ENCODE data around the gene HYI.

DNA sequence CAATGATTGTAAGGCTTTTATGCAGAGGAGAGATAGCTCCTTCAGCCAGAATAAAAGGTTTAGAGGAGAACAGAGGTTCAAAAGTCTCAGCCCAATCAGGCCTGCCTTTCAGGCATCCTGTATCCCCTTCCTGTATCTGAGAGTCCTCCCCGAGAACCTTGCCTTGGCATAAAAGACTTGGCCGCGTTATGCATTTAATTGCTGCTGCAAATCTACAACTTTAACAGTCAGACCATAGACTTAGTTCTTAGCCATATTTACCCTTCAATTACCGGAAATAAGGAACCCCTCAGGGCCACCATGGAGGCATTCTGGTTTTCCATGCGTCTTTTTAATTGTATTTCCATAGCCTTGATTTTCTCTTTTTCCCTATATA lies 18.3 kb upstream of the HYI start:
- TF ChIP-seq, protein P1, sequence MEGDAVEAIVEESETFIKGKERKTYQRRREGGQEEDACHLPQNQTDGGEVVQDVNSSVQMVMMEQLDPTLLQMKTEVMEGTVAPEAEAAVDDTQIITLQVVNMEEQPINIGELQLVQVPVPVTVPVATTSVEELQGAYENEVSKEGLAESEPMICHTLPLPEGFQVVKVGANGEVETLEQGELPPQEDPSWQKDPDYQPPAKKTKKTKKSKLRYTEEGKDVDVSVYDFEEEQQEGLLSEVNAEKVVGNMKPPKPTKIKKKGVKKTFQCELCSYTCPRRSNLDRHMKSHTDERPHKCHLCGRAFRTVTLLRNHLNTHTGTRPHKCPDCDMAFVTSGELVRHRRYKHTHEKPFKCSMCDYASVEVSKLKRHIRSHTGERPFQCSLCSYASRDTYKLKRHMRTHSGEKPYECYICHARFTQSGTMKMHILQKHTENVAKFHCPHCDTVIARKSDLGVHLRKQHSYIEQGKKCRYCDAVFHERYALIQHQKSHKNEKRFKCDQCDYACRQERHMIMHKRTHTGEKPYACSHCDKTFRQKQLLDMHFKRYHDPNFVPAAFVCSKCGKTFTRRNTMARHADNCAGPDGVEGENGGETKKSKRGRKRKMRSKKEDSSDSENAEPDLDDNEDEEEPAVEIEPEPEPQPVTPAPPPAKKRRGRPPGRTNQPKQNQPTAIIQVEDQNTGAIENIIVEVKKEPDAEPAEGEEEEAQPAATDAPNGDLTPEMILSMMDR (IDR thresholded peaks at IDR 0.05 in 4 of 5, conservative IDR thresholded peaks at IDR 0.05 in 1 of 5), result no peak
- no peak for TF ChIP-seq POLR2A (IDR thresholded peaks at IDR 0.05)
